PC-3 (cell line): Measurements from ENCODE around the gene F5. TPM values are rescaled to one million over a fixed set of nuclear protein-coding genes. Genes with fewer than 3 reads are reported as not detected.

Experiments used
- ATAC-seq: fragments of 200-7000 bp; cut with Tn5 transposase; 2 replicates; pipeline ENCODE4 v1.9.1; 2020; ENCODE audit warnings: mild to moderate bottlenecking, moderate library complexity
- BruUV-seq: library from RNA; stranded (reverse); fragments of 400-500 nt; replicated peaks from 2 replicates; lab custom pipeline; 2021; lab: Mats Ljungman, UMichigan
- CTCF ChIA-PET: fragments of 300-600 bp; sonication (Branson Sonifier 250); formaldehyde crosslinking; loops from one replicate; lab custom pipeline; 2022; ENCODE audit warnings: antibody characterized with exemption; lab: Charles Lee
- POLR2A ChIA-PET: fragments of 300-600 bp; sonication (Branson Sonifier 250); formaldehyde crosslinking; loops from one replicate; lab custom pipeline; 2022; ENCODE audit warnings: antibody characterized with exemption; ENCODE audit not compliant: unreplicated experiment; lab: Charles Lee
- DNase-seq: peaks from one replicate; pipeline ENCODE4 v3.0.0-alpha.2; 2015
- H2AFZ ChIP-seq: fragments of 300-600 bp; sonication (generic); 2 replicates; pipeline ENCODE4 v1.6.0; 2016; ENCODE audit warnings: antibody characterized with exemption, low read length
- H3F3A ChIP-seq: fragments of 300-600 bp; sonication (generic); one replicate; pipeline ENCODE4 v1.6.0; 2017; ENCODE audit warnings: antibody characterized with exemption, low read length, control low read depth, mild to moderate bottlenecking; ENCODE audit not compliant: unreplicated experiment
- H3K27ac ChIP-seq: fragments of 300-600 bp; sonication (generic); 2 replicates; pipeline ENCODE4 v1.5.1; 2016; ENCODE audit warnings: mild to moderate bottlenecking, low read length
- H3K27me3 ChIP-seq: fragments of 300-600 bp; sonication (generic); 2 replicates; pipeline ENCODE4 v1.6.1; 2016; ENCODE audit warnings: low read length, mixed read lengths
- H3K36me3 ChIP-seq: fragments of 300-600 bp; sonication (generic); 2 replicates; pipeline ENCODE4 v1.6.1; 2016; ENCODE audit warnings: low read depth, mixed run types, low read length, mixed read lengths
- H3K4me1 ChIP-seq: fragments of 300-600 bp; sonication (generic); 2 replicates; pipeline ENCODE4 v1.5.1; 2016; ENCODE audit warnings: low read length; ENCODE audit not compliant: insufficient read depth
- H3K4me2 ChIP-seq: fragments of 300-600 bp; sonication (generic); 2 replicates; pipeline ENCODE4 v1.6.0; 2016; ENCODE audit warnings: low read length
- H3K4me3 ChIP-seq: fragments of 300-600 bp; sonication (generic); 2 replicates; pipeline ENCODE4 v1.5.1; 2016; ENCODE audit warnings: mild to moderate bottlenecking, low read length, mixed read lengths
- H3K79me2 ChIP-seq: fragments of 300-600 bp; sonication (generic); 2 replicates; pipeline ENCODE4 v1.6.1; 2017; ENCODE audit warnings: low read length, mixed read lengths
- H3K9ac ChIP-seq: fragments of 300-600 bp; sonication (generic); 2 replicates; pipeline ENCODE4 v1.6.0; 2016; ENCODE audit warnings: mild to moderate bottlenecking, low read length
- H3K9me2 ChIP-seq: fragments of 300-600 bp; sonication (generic); replicated peaks from 2 replicates; pipeline ENCODE4 v1.6.1; 2016; ENCODE audit warnings: mixed run types, low read length, mixed read lengths
- H3K9me3 ChIP-seq: fragments of 300-600 bp; sonication (generic); 2 replicates; pipeline ENCODE4 v1.6.1; 2016; ENCODE audit warnings: low read length, mixed read lengths
- H4K20me1 ChIP-seq: fragments of 300-600 bp; sonication (generic); 2 replicates; pipeline ENCODE4 v1.6.1; 2016; ENCODE audit warnings: low read length, mixed read lengths
- CTCF ChIP-seq: fragments of 300-600 bp; sonication (generic); conservative IDR thresholded peaks from 2 replicates; pipeline ENCODE4 v1.5.1; 2017; ENCODE audit warnings: antibody characterized with exemption, low read depth, mild to moderate bottlenecking, low read length
- EZH2 ChIP-seq: fragments of 300-600 bp; sonication (generic); IDR thresholded peaks from one replicate; pipeline ENCODE4 v1.6.1; 2017; ENCODE audit warnings: antibody characterized with exemption, mild to moderate bottlenecking, low read length; ENCODE audit not compliant: unreplicated experiment
- EZH2phosphoT487 ChIP-seq: fragments of 300-600 bp; sonication (generic); IDR thresholded peaks from 2 replicates; pipeline ENCODE4 v1.6.1; 2018; ENCODE audit warnings: mild to moderate bottlenecking, antibody characterized with exemption, low read length, borderline replicate concordance
- intact Hi-C: fragments of 100-400 bp; cut with micrococcal nuclease; formaldehyde crosslinking; loops from 2 replicates; pipeline ENCODE4 v1.9.0; 2023
- total RNA-seq: library from RNA; depleted of rRNA; stranded (reverse); fragments of >200 nt; gene quantifications from 2 replicates; pipeline ENCODE4 v1.2.3, GENCODE V29; 2014; rRNA removed

Gene F5
- total RNA-seq, 1 experiment from 2014 or later = not detected

- BruUV-seq = no TSS peak
- intact Hi-C loops = no loop called here
- no peaks in the 10 kb centered on the region for H4K20me1 ChIP-seq
Measured at GRCh38 chr1:169465281-169465680, 121.0 kb downstream of the F5 start.

More at GRCh38 chr1:169465281-169465680, 121.0 kb downstream of the F5 start:
- H3K9ac ChIP-seq = no peak overlapping the region
- H3K9me2 ChIP-seq = no peaks in the 10 kb centered on the region
- H3F3A ChIP-seq = no peaks in the 10 kb centered on the region
- DNase-seq (no peak), ATAC-seq (no peak)
- no peaks in the 10 kb centered on the region; the same call in 1 of the 2 replicates for H3K36me3 ChIP-seq
- ChIA-PET CTCF (interaction anchor here (0.7 to 1.5 kb wide), 2 partner anchors 64 to 81 kb away, joined by 4 to 9 read pairs; no protein-coding TSS in a partner anchor), POLR2A (no interaction called here)
- TF ChIP-seq EZH2phosphoT487 = no peak
- TF ChIP-seq EZH2 = no peak
- TF ChIP-seq CTCF = no peak
- no peak overlapping the region for H3K4me2 ChIP-seq
- no peak overlapping the region for H3K4me3 ChIP-seq
- H3K79me2 ChIP-seq = no peaks in the 10 kb centered on the region
- peaks cover 16% of the 10 kb centered on the region for H3K4me1 ChIP-seq
- no peaks in the 10 kb centered on the region for H3K27me3 ChIP-seq
- H3K27ac ChIP-seq = no peak overlapping the region
- H2AFZ ChIP-seq = no peak overlapping the region
- H3K9me3 ChIP-seq = no peaks in the 10 kb centered on the region

Other genes with a start within 250 kb of the F5 start
- 18.6 and 18.9 TPM in 2 replicates for gene NME7, start 218.7 kb downstream of the F5 start, total RNA-seq
- gene BLZF1, start 218.3 kb downstream of the F5 start, total RNA-seq = 30.6 and 37.4 TPM in 2 replicates
- 0.07 TPM in 1 of 2 replicates, not detected in the other for gene CCDC181, start 159.0 kb downstream of the F5 start, total RNA-seq
- gene SLC19A2, start 100.5 kb downstream of the F5 start, total RNA-seq = 8.6 and 11.0 TPM in 2 replicates
- gene SELP, start 43.6 kb upstream of the F5 start, total RNA-seq = not detected in 2 replicates
- 0.69 and 1.2 TPM in 2 replicates for gene SELL, start 125.1 kb upstream of the F5 start, total RNA-seq
- gene SELE, start 147.6 kb upstream of the F5 start, total RNA-seq = 0.17 TPM in 1 of 2 replicates, not detected in the other
- 7.3 and 7.4 TPM in 2 replicates for gene METTL18, start 208.4 kb upstream of the F5 start, total RNA-seq